ENCODE measurements around the gene PLA2G12A. TPM values are rescaled to one million over a fixed set of nuclear protein-coding genes. Genes with fewer than 3 reads are reported as not detected.

Gene PLA2G12A
- polyA plus RNA-seq, 2 of the 4 experiments (the other 2 are of a cell fraction), result 9.8 to 39.3 TPM

DNA sequence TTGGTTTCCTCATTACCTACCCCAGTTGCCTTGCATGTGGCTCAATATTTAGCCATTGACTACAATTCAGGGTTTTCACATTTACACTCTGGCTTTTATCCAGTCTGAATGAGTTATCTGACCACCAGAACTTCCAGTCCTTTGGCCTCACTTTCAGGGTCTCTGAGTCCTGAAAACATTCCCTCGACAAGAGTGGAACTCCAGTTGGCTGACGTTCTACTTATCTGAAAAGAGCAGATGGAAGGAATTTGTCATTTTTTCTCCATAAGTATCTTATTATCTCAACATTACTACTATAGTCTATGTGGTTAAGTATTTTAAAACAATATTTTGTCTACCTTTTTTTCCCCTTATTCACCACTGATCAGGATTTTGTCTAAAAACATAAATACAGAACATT, 21.4 kb downstream of the PLA2G12A start (continued):
- no peak for TF ChIP-seq CHD2 (IDR thresholded peaks at IDR 0.05; ENCODE audit: low read length, partially characterized antibody)

GRCh38 chr4:109703664-109704361, 26.1 kb downstream of the PLA2G12A start:
- ATAC-seq, result peak in 1 of 2 experiments; percentile 22; a peak in 2 of 6 replicates
- H3K4me1 ChIP-seq, result peaks cover 16% of the 10 kb centered on the region
- 35% methylated on average over 11 of the region's 11 CpGs for WGBS (ENCODE audit: missing lambda C conversion rate)
- H3K27ac ChIP-seq, result peak overlapping the region; percentile 78 to 97
- peak overlapping the region; percentile 66 for H3K4me3 ChIP-seq
- H3K4me2 ChIP-seq, result peak overlapping the region; percentile 85
- no peak for DNase-seq (ENCODE audit: low read depth in 1 of 2, low spot score in 1 of 2)
- no peak for FAIRE-seq
- ChIA-PET CTCF (interaction anchor here (0.7 to 1.9 kb wide), 5 partner anchors 38 to 283 kb away, joined by 3 to 6 read pairs (median 5); no protein-coding TSS in a partner anchor), POLR2A (interaction anchor here (0.7 kb wide), 1 partner anchor 111 kb away, joined by 3 read pairs; no protein-coding TSS in a partner anchor)
- TF ChIP-seq BHLHE40 (IDR thresholded peaks at IDR 0.05; ENCODE audit: low read depth, low read length) (no peak), ESRRA (IDR thresholded peaks at IDR 0.05; ENCODE audit: borderline replicate concordance, low read length) (no peak), SREBF2 (IDR thresholded peaks at IDR 0.05) (no peak), RNF2 (IDR thresholded peaks at IDR 0.05; ENCODE audit: borderline replicate concordance, low read depth) (no peak), CHD4 (IDR thresholded peaks at IDR 0.05; ENCODE audit: borderline replicate concordance) (no peak)
- no peaks in the 10 kb centered on the region for H3K9me3 ChIP-seq

GRCh38 chr4:109702950-109703663, 26.8 kb downstream of the PLA2G12A start, which contains the start of gene CASP6:
CASP6 (minus strand) TSS chr4:109703445; CDS start chr4:109703395, 50 bp downstream.
- ChIA-PET CTCF (interaction anchor here (0.7 to 1.9 kb wide), 6 partner anchors 39 to 282 kb away, joined by 3 to 7 read pairs (median 5); no protein-coding TSS in a partner anchor), POLR2A (interaction anchor here (0.7 to 1.2 kb wide), 2 partner anchors 112 kb away, joined by 3 to 5 read pairs; no protein-coding TSS in a partner anchor)
- Histone ChIP-seq H3K4me1 (peaks cover 16% of the 10 kb centered on the region), H3K27ac (peak within 1 kb of the TSS; percentile 78 to 97), H3K4me3 (peak within 1 kb of the TSS; percentile 66), H3K4me2 (peak within 1 kb of the TSS; percentile 85), H3K9me3 (no peaks in the 10 kb centered on the region)
- DNase-seq (ENCODE audit: low read depth in 1 of 2, low spot score in 1 of 2) (peak; percentile 54 to 73), ATAC-seq (peak; percentile 93), FAIRE-seq (no peak)
- WGBS (ENCODE audit: missing lambda C conversion rate), result 0% methylated on average over 12 of the region's 72 CpGs
- TF ChIP-seq, protein P1, sequence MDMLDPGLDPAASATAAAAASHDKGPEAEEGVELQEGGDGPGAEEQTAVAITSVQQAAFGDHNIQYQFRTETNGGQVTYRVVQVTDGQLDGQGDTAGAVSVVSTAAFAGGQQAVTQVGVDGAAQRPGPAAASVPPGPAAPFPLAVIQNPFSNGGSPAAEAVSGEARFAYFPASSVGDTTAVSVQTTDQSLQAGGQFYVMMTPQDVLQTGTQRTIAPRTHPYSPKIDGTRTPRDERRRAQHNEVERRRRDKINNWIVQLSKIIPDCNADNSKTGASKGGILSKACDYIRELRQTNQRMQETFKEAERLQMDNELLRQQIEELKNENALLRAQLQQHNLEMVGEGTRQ (IDR thresholded peaks at IDR 0.05), result no peak
- TF ChIP-seq SMC3 (IDR thresholded peaks at IDR 0.05), result peak; percentile 51; the same call in 2 of the 3 replicates
- peak; percentile 42; the same call in 1 of the 2 replicates for TF ChIP-seq POLR2A (IDR thresholded peaks at IDR 0.05; ENCODE audit: low read length)
- no peak for TF ChIP-seq FOSL2 (IDR thresholded peaks at IDR 0.05)
- no peak for TF ChIP-seq FOSL2 (CRISPR knock-in tag; IDR thresholded peaks at IDR 0.05)
- no peak for TF ChIP-seq HOXA7 (CRISPR knock-in tag; IDR thresholded peaks at IDR 0.05)
- TF ChIP-seq, protein P2, sequence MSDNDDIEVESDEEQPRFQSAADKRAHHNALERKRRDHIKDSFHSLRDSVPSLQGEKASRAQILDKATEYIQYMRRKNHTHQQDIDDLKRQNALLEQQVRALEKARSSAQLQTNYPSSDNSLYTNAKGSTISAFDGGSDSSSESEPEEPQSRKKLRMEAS (IDR thresholded peaks at IDR 0.05), result peak; percentile 46; the same call in 1 of the 2 replicates
- 0 out of 2 replicates have a peak, but pooled peaks have one; percentile 10 for TF ChIP-seq PHF8 (IDR thresholded peaks at IDR 0.05; ENCODE audit: borderline replicate concordance, low read depth)
- no peak for TF ChIP-seq TP53 (CRISPR knock-in tag; IDR thresholded peaks at IDR 0.05)
- TF ChIP-seq RAD21 (conservative IDR thresholded peaks at IDR 0.05 in 1 of 2, IDR thresholded peaks at IDR 0.05 in 1 of 2), result peak; percentile 23 to 46; a peak in 4 of 5 replicates
- TF ChIP-seq, protein P3, sequence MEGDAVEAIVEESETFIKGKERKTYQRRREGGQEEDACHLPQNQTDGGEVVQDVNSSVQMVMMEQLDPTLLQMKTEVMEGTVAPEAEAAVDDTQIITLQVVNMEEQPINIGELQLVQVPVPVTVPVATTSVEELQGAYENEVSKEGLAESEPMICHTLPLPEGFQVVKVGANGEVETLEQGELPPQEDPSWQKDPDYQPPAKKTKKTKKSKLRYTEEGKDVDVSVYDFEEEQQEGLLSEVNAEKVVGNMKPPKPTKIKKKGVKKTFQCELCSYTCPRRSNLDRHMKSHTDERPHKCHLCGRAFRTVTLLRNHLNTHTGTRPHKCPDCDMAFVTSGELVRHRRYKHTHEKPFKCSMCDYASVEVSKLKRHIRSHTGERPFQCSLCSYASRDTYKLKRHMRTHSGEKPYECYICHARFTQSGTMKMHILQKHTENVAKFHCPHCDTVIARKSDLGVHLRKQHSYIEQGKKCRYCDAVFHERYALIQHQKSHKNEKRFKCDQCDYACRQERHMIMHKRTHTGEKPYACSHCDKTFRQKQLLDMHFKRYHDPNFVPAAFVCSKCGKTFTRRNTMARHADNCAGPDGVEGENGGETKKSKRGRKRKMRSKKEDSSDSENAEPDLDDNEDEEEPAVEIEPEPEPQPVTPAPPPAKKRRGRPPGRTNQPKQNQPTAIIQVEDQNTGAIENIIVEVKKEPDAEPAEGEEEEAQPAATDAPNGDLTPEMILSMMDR (IDR thresholded peaks at IDR 0.05), result peak; percentile 48; the same call in 2 of the 3 replicates
- TF ChIP-seq, protein P4, sequence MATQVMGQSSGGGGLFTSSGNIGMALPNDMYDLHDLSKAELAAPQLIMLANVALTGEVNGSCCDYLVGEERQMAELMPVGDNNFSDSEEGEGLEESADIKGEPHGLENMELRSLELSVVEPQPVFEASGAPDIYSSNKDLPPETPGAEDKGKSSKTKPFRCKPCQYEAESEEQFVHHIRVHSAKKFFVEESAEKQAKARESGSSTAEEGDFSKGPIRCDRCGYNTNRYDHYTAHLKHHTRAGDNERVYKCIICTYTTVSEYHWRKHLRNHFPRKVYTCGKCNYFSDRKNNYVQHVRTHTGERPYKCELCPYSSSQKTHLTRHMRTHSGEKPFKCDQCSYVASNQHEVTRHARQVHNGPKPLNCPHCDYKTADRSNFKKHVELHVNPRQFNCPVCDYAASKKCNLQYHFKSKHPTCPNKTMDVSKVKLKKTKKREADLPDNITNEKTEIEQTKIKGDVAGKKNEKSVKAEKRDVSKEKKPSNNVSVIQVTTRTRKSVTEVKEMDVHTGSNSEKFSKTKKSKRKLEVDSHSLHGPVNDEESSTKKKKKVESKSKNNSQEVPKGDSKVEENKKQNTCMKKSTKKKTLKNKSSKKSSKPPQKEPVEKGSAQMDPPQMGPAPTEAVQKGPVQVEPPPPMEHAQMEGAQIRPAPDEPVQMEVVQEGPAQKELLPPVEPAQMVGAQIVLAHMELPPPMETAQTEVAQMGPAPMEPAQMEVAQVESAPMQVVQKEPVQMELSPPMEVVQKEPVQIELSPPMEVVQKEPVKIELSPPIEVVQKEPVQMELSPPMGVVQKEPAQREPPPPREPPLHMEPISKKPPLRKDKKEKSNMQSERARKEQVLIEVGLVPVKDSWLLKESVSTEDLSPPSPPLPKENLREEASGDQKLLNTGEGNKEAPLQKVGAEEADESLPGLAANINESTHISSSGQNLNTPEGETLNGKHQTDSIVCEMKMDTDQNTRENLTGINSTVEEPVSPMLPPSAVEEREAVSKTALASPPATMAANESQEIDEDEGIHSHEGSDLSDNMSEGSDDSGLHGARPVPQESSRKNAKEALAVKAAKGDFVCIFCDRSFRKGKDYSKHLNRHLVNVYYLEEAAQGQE (IDR thresholded peaks at IDR 0.05), result no peak
- TF ChIP-seq JUN (IDR thresholded peaks at IDR 0.05), result peak in 1 of 2 experiments; percentile 64; a peak in 2 of 5 replicates
- TF ChIP-seq CBX8 (IDR thresholded peaks at IDR 0.05), result no peak

Data from A549 (cell line).